Spleen (tissue), 7 donors: ENCODE data around the gene ZNRF2.

Source experiments
- POLR2A ChIP-seq, 3 donors: fragments of 450-650 bp; IDR thresholded peaks; one replicate each; pipeline ENCODE4 v1.5.1; 2017; ENCODE audit warnings: antibody characterized with exemption in 3 of 3, mild to moderate bottlenecking in 1 of 3
- TF ChIP-seq, protein P1 (sequence below), 11 experiments: fragments of 200-600 bp in 7 of 11; fragments of 450-650 bp in 4 of 11; sonication (generic) in 4 of 11; IDR thresholded peaks in 8 of 11; conservative IDR thresholded peaks in 3 of 11; 1 replicate in 7 of 11; 2 replicates in 4 of 11; pipeline versions ENCODE4 v1.4.0 to v1.8.0; 2016 to 2021; ENCODE audit warnings: antibody characterized with exemption in 11 of 11, inconsistent platforms in 4 of 11, mild to moderate bottlenecking in 1 of 11
- donor health status: DM: no; HTN: no; CAD: no; lungs with moderate emphysema.
- donor health status: DM: no; HTN: no; CAD: no.
- donor health status: DM: no; HTN: no; CAD: no.

GRCh38 chr7:30264052-30264451 is 20.3 kb upstream of the ZNRF2 start:
- TF ChIP-seq, protein P1, sequence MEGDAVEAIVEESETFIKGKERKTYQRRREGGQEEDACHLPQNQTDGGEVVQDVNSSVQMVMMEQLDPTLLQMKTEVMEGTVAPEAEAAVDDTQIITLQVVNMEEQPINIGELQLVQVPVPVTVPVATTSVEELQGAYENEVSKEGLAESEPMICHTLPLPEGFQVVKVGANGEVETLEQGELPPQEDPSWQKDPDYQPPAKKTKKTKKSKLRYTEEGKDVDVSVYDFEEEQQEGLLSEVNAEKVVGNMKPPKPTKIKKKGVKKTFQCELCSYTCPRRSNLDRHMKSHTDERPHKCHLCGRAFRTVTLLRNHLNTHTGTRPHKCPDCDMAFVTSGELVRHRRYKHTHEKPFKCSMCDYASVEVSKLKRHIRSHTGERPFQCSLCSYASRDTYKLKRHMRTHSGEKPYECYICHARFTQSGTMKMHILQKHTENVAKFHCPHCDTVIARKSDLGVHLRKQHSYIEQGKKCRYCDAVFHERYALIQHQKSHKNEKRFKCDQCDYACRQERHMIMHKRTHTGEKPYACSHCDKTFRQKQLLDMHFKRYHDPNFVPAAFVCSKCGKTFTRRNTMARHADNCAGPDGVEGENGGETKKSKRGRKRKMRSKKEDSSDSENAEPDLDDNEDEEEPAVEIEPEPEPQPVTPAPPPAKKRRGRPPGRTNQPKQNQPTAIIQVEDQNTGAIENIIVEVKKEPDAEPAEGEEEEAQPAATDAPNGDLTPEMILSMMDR (IDR thresholded peaks at IDR 0.05 in 8 of 11, conservative IDR thresholded peaks at IDR 0.05 in 3 of 11): no peak
- no peak for TF ChIP-seq POLR2A (IDR thresholded peaks at IDR 0.05)
